NT2/D1 (cell line): ENCODE measurements around the gene FBXL13.

Source experiments
- SUZ12 ChIP-seq: IDR thresholded peaks from 2 replicates; pipeline ENCODE4 v1.6.1; 2011; ENCODE audit not compliant: insufficient read length, insufficient read depth; ENCODE audit errors: extremely low read depth
- YY1 ChIP-seq: IDR thresholded peaks from 2 replicates; pipeline ENCODE4 v1.6.1; 2011; ENCODE audit not compliant: insufficient read length, insufficient read depth
- ZNF274 ChIP-seq: IDR thresholded peaks from 2 replicates; pipeline ENCODE4 v1.6.1; 2011; ENCODE audit warnings: mild to moderate bottlenecking, low read depth, low read length

DNA sequence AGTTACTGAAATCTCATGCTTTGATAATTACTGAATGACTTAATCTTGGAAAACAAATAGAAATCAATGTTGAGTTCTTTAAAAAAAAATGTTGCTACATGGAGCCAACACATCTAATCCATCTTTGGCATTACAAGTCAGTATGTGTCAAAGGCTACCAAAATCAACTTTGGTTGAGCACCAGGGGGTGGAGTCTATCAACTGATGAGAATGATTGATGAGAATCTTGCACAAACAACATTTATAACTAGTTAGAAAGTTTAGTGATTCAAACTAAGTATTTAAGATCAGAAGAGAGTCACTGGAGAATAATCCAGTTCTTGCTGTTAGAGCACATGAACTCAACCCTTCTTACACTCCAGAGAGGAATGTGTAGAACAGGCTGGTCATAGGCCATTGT lies 232.3 kb downstream of the FBXL13 start:
- no peak for TF ChIP-seq ZNF274
- no peak for TF ChIP-seq YY1
- TF ChIP-seq SUZ12: no peak
